Trophoblast cell (in vitro differentiated cells and primary cell): ENCODE results near the gene KCNQ1OT1.
A peak's percentile ranks its signal among the peaks of the same experiment; 100 is the strongest.

Source experiments
- DNase-seq, 2 donors: peaks; one replicate each; pipeline ENCODE4 v3.0.0-alpha.2; 2016
- H2AFZ ChIP-seq: 2 replicates; pipeline ENCODE4 v1.6.1; 2013; ENCODE audit warnings: low read length, moderate library complexity, mild to moderate bottlenecking; ENCODE audit not compliant: insufficient read depth, poor library complexity
- H2AK5ac ChIP-seq: 2 replicates; pipeline ENCODE4 v1.6.1; 2013; ENCODE audit warnings: mild to moderate bottlenecking, low read length
- H2BK120ac ChIP-seq: 2 replicates; pipeline ENCODE4 v1.6.1; 2013; ENCODE audit warnings: low read length, mild to moderate bottlenecking, moderate library complexity; ENCODE audit not compliant: insufficient read depth, poor library complexity
- H2BK12ac ChIP-seq: 2 replicates; pipeline ENCODE4 v1.6.1; 2013; ENCODE audit warnings: mild to moderate bottlenecking, low read length, moderate library complexity
- H2BK5ac ChIP-seq: 2 replicates; pipeline ENCODE4 v1.6.1; 2013; ENCODE audit warnings: low read length, low read depth, moderate library complexity, mild to moderate bottlenecking; ENCODE audit not compliant: poor library complexity
- H3K14ac ChIP-seq: 2 replicates; pipeline ENCODE4 v1.6.1; 2013; ENCODE audit warnings: mild to moderate bottlenecking, low read length
- H3K18ac ChIP-seq: 2 replicates; pipeline ENCODE4 v1.6.1; 2013; ENCODE audit warnings: mild to moderate bottlenecking, low read length
- H3K23ac ChIP-seq: 2 replicates; pipeline ENCODE4 v1.6.1; 2013; ENCODE audit warnings: low read length
- H3K27ac ChIP-seq: 2 replicates; pipeline ENCODE4 v1.5.1; 2013; ENCODE audit warnings: low read depth, mild to moderate bottlenecking, inconsistent platforms, low read length, moderate library complexity
- H3K27me3 ChIP-seq: 2 replicates; pipeline ENCODE4 v1.6.1; 2013; ENCODE audit warnings: inconsistent platforms, mild to moderate bottlenecking, low read length, moderate library complexity; ENCODE audit not compliant: insufficient read depth
- H3K36me3 ChIP-seq, 2 experiments: 1 replicate in 1 of 2; 2 replicates in 1 of 2; pipeline ENCODE4 v1.6.1; 2013; ENCODE audit warnings: low read length in 2 of 2, mild to moderate bottlenecking in 2 of 2, moderate library complexity in 1 of 2; ENCODE audit not compliant: insufficient read depth in 2 of 2, control insufficient read depth in 1 of 2
- H3K4ac ChIP-seq: 2 replicates; pipeline ENCODE4 v1.6.1; 2013; ENCODE audit warnings: low read depth, mild to moderate bottlenecking, low read length, moderate library complexity
- H3K4me1 ChIP-seq, 2 experiments: 1 replicate in 1 of 2; 2 replicates in 1 of 2; pipeline ENCODE4 v1.6.1; 2013; ENCODE audit warnings: low read length in 2 of 2, mild to moderate bottlenecking in 2 of 2, moderate library complexity in 1 of 2; ENCODE audit not compliant: insufficient read depth in 2 of 2, control insufficient read depth in 1 of 2
- H3K4me2 ChIP-seq: 2 replicates; pipeline ENCODE4 v1.6.1; 2013; ENCODE audit warnings: inconsistent platforms, mild to moderate bottlenecking, low read length, moderate library complexity
- H3K4me3 ChIP-seq: 2 replicates; pipeline ENCODE4 v1.5.1; 2013; ENCODE audit warnings: mild to moderate bottlenecking, low read depth, low read length, inconsistent platforms
- H3K79me1 ChIP-seq: one replicate; pipeline ENCODE4 v1.6.1; 2013; ENCODE audit warnings: low read length
- H3K79me2 ChIP-seq: 2 replicates; pipeline ENCODE4 v1.6.1; 2013; ENCODE audit warnings: low read length, mild to moderate bottlenecking; ENCODE audit not compliant: control insufficient read depth, insufficient read depth, poor library complexity
- H3K9ac ChIP-seq: 2 replicates; pipeline ENCODE4 v1.6.1; 2013; ENCODE audit warnings: mild to moderate bottlenecking, low read length
- H3K9me3 ChIP-seq: 2 replicates; pipeline ENCODE4 v1.6.1; 2013; ENCODE audit warnings: low read depth, mild to moderate bottlenecking, control low read depth, inconsistent platforms, low read length; ENCODE audit not compliant: insufficient read depth
- H4K12ac ChIP-seq: 2 replicates; pipeline ENCODE4 v1.6.1; 2013; ENCODE audit warnings: low read depth, mild to moderate bottlenecking, low read length, moderate library complexity
- H4K8ac ChIP-seq: 2 replicates; pipeline ENCODE4 v1.6.1; 2013; ENCODE audit warnings: low read depth, mild to moderate bottlenecking, low read length, moderate library complexity
- H4K91ac ChIP-seq: one replicate; pipeline ENCODE4 v1.6.1; 2013; ENCODE audit warnings: low read depth, mild to moderate bottlenecking, low read length, moderate library complexity
- WGBS: extraction: QIAGEN DNeasy Blood & Tissue Kit; methylation state at CpG from one replicate; pipeline ENCODE4 v1.1.7; 2013; ENCODE audit warnings: missing lambda C conversion rate; ENCODE audit not compliant: insufficient read length, insufficient coverage; ENCODE audit errors: extremely low coverage; 5-methylcytosine and 5-hydroxymethylcytosine counted together

KCNQ1OT1 gene

GRCh38 chr11:2707736-2708135, 7.9 kb upstream of the KCNQ1OT1 start:
- Histone ChIP-seq H3K4me3 (no peak overlapping the region), H3K14ac (no peak overlapping the region), H2AK5ac (no peak overlapping the region), H2BK5ac (no peak overlapping the region), H3K18ac (peak overlapping the region; percentile 33), H3K79me1 (no peaks in the 10 kb centered on the region), H3K4me2 (no peak overlapping the region), H3K9ac (no peak overlapping the region), H4K12ac (no peak overlapping the region), H3K9me3 (peaks cover 8% of the 10 kb centered on the region), H3K36me3 (no peaks in the 10 kb centered on the region), H2AFZ (no peak overlapping the region), H3K27me3 (peaks cover 2% of the 10 kb centered on the region), H4K91ac (no peak overlapping the region), H4K8ac (no peak overlapping the region), H3K79me2 (no peaks in the 10 kb centered on the region), H2BK12ac (peak overlapping the region; percentile 63), H3K23ac (no peak overlapping the region), H3K4me1 (peaks cover 19 to 22% of the 10 kb centered on the region in 2 experiments), H2BK120ac (no peak overlapping the region), H3K27ac (no peak overlapping the region), H3K4ac (no peak overlapping the region)
- no peak for DNase-seq
- no CpG with 5 or more reads among the region's 7 CpGs for WGBS

GRCh38 chr11:2706321-2706720, 6.5 kb upstream of the KCNQ1OT1 start:
- no peak overlapping the region for H4K12ac ChIP-seq
- H2BK120ac ChIP-seq, result no peak overlapping the region
- H4K8ac ChIP-seq, result no peak overlapping the region
- H3K79me2 ChIP-seq, result no peaks in the 10 kb centered on the region
- H3K36me3 ChIP-seq, result no peaks in the 10 kb centered on the region
- no peak overlapping the region for H2AK5ac ChIP-seq
- H3K4me1 ChIP-seq, result peaks cover 19 to 22% of the 10 kb centered on the region in 2 experiments
- no peak overlapping the region for H3K23ac ChIP-seq
- no peak overlapping the region for H3K9ac ChIP-seq
- H3K79me1 ChIP-seq, result no peaks in the 10 kb centered on the region
- no peak overlapping the region for H2BK5ac ChIP-seq
- no peak for DNase-seq
- WGBS, result no CpG with 5 or more reads among the region's 1 CpG
- no peaks in the 10 kb centered on the region for H3K27me3 ChIP-seq
- H3K9me3 ChIP-seq, result peaks cover 8% of the 10 kb centered on the region
- H3K4ac ChIP-seq, result no peak overlapping the region
- H3K14ac ChIP-seq, result no peak overlapping the region
- H3K18ac ChIP-seq, result no peak overlapping the region
- no peak overlapping the region for H3K4me2 ChIP-seq
- H2AFZ ChIP-seq, result no peak overlapping the region
- no peak overlapping the region for H2BK12ac ChIP-seq
- H3K4me3 ChIP-seq, result no peak overlapping the region
- no peak overlapping the region for H4K91ac ChIP-seq
- H3K27ac ChIP-seq, result no peak overlapping the region

GRCh38 chr11:2704896-2705606, 5.3 kb upstream of the KCNQ1OT1 start:
- no peak overlapping the region for H4K8ac ChIP-seq
- no peak overlapping the region for H3K9ac ChIP-seq
- no peak for DNase-seq
- no peak overlapping the region for H3K14ac ChIP-seq
- H3K4me3 ChIP-seq, result no peak overlapping the region
- H2BK5ac ChIP-seq, result no peak overlapping the region
- no peaks in the 10 kb centered on the region for H3K36me3 ChIP-seq
- peaks cover 5% of the 10 kb centered on the region for H3K79me1 ChIP-seq
- no peak overlapping the region for H3K18ac ChIP-seq
- H2AFZ ChIP-seq, result no peak overlapping the region
- H3K27ac ChIP-seq, result no peak overlapping the region
- no peak overlapping the region for H3K23ac ChIP-seq
- no peak overlapping the region for H4K12ac ChIP-seq
- H4K91ac ChIP-seq, result no peak overlapping the region
- peaks cover 6% of the 10 kb centered on the region for H3K9me3 ChIP-seq
- H3K4ac ChIP-seq, result no peak overlapping the region
- no peak overlapping the region for H3K4me2 ChIP-seq
- WGBS, result no CpG with 5 or more reads among the region's 14 CpGs
- H3K4me1 ChIP-seq, result peaks cover 23 to 25% of the 10 kb centered on the region in 2 experiments
- no peaks in the 10 kb centered on the region for H3K27me3 ChIP-seq
- no peak overlapping the region for H2BK12ac ChIP-seq
- peaks cover 3% of the 10 kb centered on the region for H3K79me2 ChIP-seq
- H2BK120ac ChIP-seq, result no peak overlapping the region
- no peak overlapping the region for H2AK5ac ChIP-seq

GRCh38 chr11:2704356-2704755, 4.6 kb upstream of the KCNQ1OT1 start:
- Histone ChIP-seq H3K36me3 (no peaks in the 10 kb centered on the region), H3K4ac (no peak overlapping the region), H2BK5ac (no peak overlapping the region), H2BK12ac (no peak overlapping the region), H3K9me3 (peaks cover 7% of the 10 kb centered on the region), H4K8ac (no peak overlapping the region), H4K12ac (no peak overlapping the region), H3K14ac (no peak overlapping the region), H3K4me2 (no peak overlapping the region), H3K27me3 (no peaks in the 10 kb centered on the region), H2AFZ (no peak overlapping the region), H3K27ac (no peak overlapping the region), H3K79me2 (peaks cover 6% of the 10 kb centered on the region), H3K79me1 (peaks cover 8% of the 10 kb centered on the region), H3K18ac (no peak overlapping the region), H2BK120ac (no peak overlapping the region), H3K9ac (no peak overlapping the region), H2AK5ac (no peak overlapping the region), H4K91ac (no peak overlapping the region), H3K23ac (no peak overlapping the region), H3K4me3 (no peak overlapping the region), H3K4me1 (peaks cover 23 to 25% of the 10 kb centered on the region in 2 experiments)
- no peak for DNase-seq
- no CpG with 5 or more reads among the region's 6 CpGs for WGBS
